ENCODE measurements around the gene CELF4.

The CELF4 gene

GRCh38 chr18:37502036-37502435 lies 63.6 kb downstream of the CELF4 start:
- Histone ChIP-seq H3K27me3 (replicated peaks in 2 of 5; ENCODE audit: control insufficient read depth in 4 of 5, insufficient read depth in 5 of 5, low read length in 4 of 5) (peaks cover 0 to 3% (median 0%) of the 10 kb centered on the region in 5 experiments), H3K9me3 (ENCODE audit: control extremely low read depth in 1 of 5, control insufficient read depth in 4 of 5, insufficient read depth in 2 of 5, low read depth in 1 of 5, low read length in 4 of 5) (no peaks in the 10 kb centered on the region), H3K4me3 (ENCODE audit: control insufficient read depth in 1 of 7, extremely low read depth in 1 of 7, insufficient read depth in 4 of 7, low read depth in 2 of 7, low read length in 6 of 7) (no peak overlapping the region), H3K4me1 (ENCODE audit: control extremely low read depth in 1 of 4, control insufficient read depth in 4 of 4, insufficient read depth in 4 of 4, low read length in 3 of 4) (no peaks in the 10 kb centered on the region), H3K27ac (ENCODE audit: insufficient read depth in 1 of 2, low read depth in 1 of 2, low read length in 2 of 2, poor library complexity in 1 of 2, severe bottlenecking in 2 of 2) (no peak overlapping the region), H3K36me3 (ENCODE audit: control insufficient read depth in 4 of 4, insufficient read depth in 4 of 4, low read length in 3 of 4) (no peaks in the 10 kb centered on the region)
- DNase-seq = no peak
- ChIA-PET POLR2A (no interaction called here), CTCF (no interaction called here)
- 95% methylated on average over 8 of the region's 14 CpGs for WGBS (ENCODE audit: insufficient coverage)

GRCh38 chr18:37501136-37501535 lies 64.5 kb downstream of the CELF4 start:
- DNase-seq = no peak
- CTCF ChIA-PET = no interaction called here
- Histone ChIP-seq H3K36me3 (ENCODE audit: control insufficient read depth in 4 of 4, insufficient read depth in 4 of 4, low read length in 3 of 4) (no peaks in the 10 kb centered on the region), H3K27me3 (replicated peaks in 2 of 5; ENCODE audit: control insufficient read depth in 4 of 5, insufficient read depth in 5 of 5, low read length in 4 of 5) (peaks cover 0 to 1% (median 0%) of the 10 kb centered on the region in 5 experiments), H3K9me3 (ENCODE audit: control extremely low read depth in 1 of 5, control insufficient read depth in 4 of 5, insufficient read depth in 2 of 5, low read depth in 1 of 5, low read length in 4 of 5) (no peaks in the 10 kb centered on the region), H3K27ac (ENCODE audit: insufficient read depth in 1 of 2, low read depth in 1 of 2, low read length in 2 of 2, poor library complexity in 1 of 2, severe bottlenecking in 2 of 2) (no peak overlapping the region), H3K4me1 (ENCODE audit: control extremely low read depth in 1 of 4, control insufficient read depth in 4 of 4, insufficient read depth in 4 of 4, low read length in 3 of 4) (no peaks in the 10 kb centered on the region), H3K4me3 (ENCODE audit: control insufficient read depth in 1 of 7, extremely low read depth in 1 of 7, insufficient read depth in 4 of 7, low read depth in 2 of 7, low read length in 6 of 7) (no peak overlapping the region)
- POLR2A ChIA-PET = no interaction called here
- WGBS (ENCODE audit: insufficient coverage) = 100% methylated on average over 1 of the region's 4 CpGs

DNA sequence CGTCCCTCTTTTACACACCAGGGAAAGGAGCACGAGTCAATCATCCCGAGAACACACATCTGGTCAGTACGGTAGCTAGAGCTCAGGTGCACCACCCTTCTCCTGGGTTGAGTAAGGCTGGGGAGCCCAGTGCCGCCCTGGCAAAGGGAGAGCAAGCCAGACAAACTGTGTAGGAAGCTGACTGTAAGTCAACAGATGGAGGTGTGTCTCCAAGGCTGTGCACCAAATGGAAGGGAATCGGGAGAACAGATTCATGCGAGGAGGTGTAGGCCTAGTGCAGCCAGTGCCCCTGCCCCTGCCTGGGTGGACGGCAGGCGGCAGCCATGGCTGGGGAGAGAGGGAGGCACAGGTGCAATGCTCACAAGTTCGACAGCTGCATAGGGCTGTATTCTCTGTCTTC lies 65.7 kb downstream of the CELF4 start:
- H3K4me1 ChIP-seq (ENCODE audit: control extremely low read depth in 1 of 4, control insufficient read depth in 4 of 4, insufficient read depth in 4 of 4, low read length in 3 of 4) = no peaks in the 10 kb centered on the region
- H3K27me3 ChIP-seq (replicated peaks in 2 of 5; ENCODE audit: control insufficient read depth in 4 of 5, insufficient read depth in 5 of 5, low read length in 4 of 5) = peaks cover 0 to 4% (median 0%) of the 10 kb centered on the region in 5 experiments
- H3K36me3 ChIP-seq (ENCODE audit: control insufficient read depth in 4 of 4, insufficient read depth in 4 of 4, low read length in 3 of 4) = no peaks in the 10 kb centered on the region
- no peak overlapping the region for H3K27ac ChIP-seq (ENCODE audit: insufficient read depth in 1 of 2, low read depth in 1 of 2, low read length in 2 of 2, poor library complexity in 1 of 2, severe bottlenecking in 2 of 2)
- 96% methylated on average over 8 of the region's 10 CpGs for WGBS (ENCODE audit: insufficient coverage)
- CTCF ChIA-PET = no interaction called here
- POLR2A ChIA-PET = no interaction called here
- H3K4me3 ChIP-seq (ENCODE audit: control insufficient read depth in 1 of 7, extremely low read depth in 1 of 7, insufficient read depth in 4 of 7, low read depth in 2 of 7, low read length in 6 of 7) = no peak overlapping the region
- DNase-seq = no peak
- H3K9me3 ChIP-seq (ENCODE audit: control extremely low read depth in 1 of 5, control insufficient read depth in 4 of 5, insufficient read depth in 2 of 5, low read depth in 1 of 5, low read length in 4 of 5) = no peaks in the 10 kb centered on the region

GRCh38 chr18:37499044-37499443 lies 66.6 kb downstream of the CELF4 start:
- no peak overlapping the region for H3K27ac ChIP-seq (ENCODE audit: insufficient read depth in 1 of 2, low read depth in 1 of 2, low read length in 2 of 2, poor library complexity in 1 of 2, severe bottlenecking in 2 of 2)
- POLR2A ChIA-PET = no interaction called here
- no peak for DNase-seq
- no peaks in the 10 kb centered on the region for H3K36me3 ChIP-seq (ENCODE audit: control insufficient read depth in 4 of 4, insufficient read depth in 4 of 4, low read length in 3 of 4)
- H3K4me3 ChIP-seq (ENCODE audit: control insufficient read depth in 1 of 7, extremely low read depth in 1 of 7, insufficient read depth in 4 of 7, low read depth in 2 of 7, low read length in 6 of 7) = no peak overlapping the region
- CTCF ChIA-PET = no interaction called here
- 74% methylated on average over 3 of the region's 4 CpGs for WGBS (ENCODE audit: insufficient coverage)
- no peaks in the 10 kb centered on the region for H3K4me1 ChIP-seq (ENCODE audit: control extremely low read depth in 1 of 4, control insufficient read depth in 4 of 4, insufficient read depth in 4 of 4, low read length in 3 of 4)
- no peaks in the 10 kb centered on the region for H3K9me3 ChIP-seq (ENCODE audit: control extremely low read depth in 1 of 5, control insufficient read depth in 4 of 5, insufficient read depth in 2 of 5, low read depth in 1 of 5, low read length in 4 of 5)
- peaks cover 0 to 8% (median 0%) of the 10 kb centered on the region in 5 experiments for H3K27me3 ChIP-seq (replicated peaks in 2 of 5; ENCODE audit: control insufficient read depth in 4 of 5, insufficient read depth in 5 of 5, low read length in 4 of 5)

DNA sequence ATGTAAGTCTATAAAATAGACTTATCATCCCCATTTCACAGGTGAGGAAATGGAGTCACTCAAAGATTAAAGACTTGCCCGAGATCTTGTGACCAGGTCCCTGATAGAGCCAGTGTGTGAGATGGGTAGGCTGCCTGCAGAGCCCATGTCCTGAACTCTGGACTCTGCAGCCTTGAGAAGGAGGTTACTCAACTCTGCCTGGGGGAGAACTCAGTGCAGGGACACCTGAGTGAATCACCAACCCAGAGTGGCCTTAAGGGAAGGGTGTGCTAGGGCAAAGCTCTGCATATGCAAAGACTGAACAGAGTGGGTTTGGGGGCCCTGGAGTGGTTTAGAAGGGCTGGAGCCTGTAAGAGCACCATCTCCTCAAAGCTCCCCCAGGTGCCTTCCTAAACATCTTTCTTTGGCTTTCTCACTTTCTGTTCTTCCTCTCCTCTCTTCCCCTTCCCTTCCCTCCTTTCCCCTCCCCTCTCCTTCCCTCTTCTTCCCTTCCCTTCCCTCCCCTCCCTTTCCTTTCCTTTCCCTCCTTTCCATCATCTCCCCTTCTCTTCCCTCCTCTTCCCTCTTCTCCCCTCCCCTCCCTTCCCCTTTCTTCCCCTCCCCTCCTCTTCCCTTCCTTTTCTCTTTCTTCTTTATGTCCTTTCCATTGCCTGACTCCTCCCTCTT lies 67.6 kb downstream of the CELF4 start:
- Histone ChIP-seq H3K4me1 (ENCODE audit: control extremely low read depth in 1 of 4, control insufficient read depth in 4 of 4, insufficient read depth in 4 of 4, low read length in 3 of 4) (no peaks in the 10 kb centered on the region), H3K9me3 (ENCODE audit: control extremely low read depth in 1 of 5, control insufficient read depth in 4 of 5, insufficient read depth in 2 of 5, low read depth in 1 of 5, low read length in 4 of 5) (no peaks in the 10 kb centered on the region), H3K4me3 (ENCODE audit: control insufficient read depth in 1 of 7, extremely low read depth in 1 of 7, insufficient read depth in 4 of 7, low read depth in 2 of 7, low read length in 6 of 7) (no peak overlapping the region), H3K27ac (ENCODE audit: insufficient read depth in 1 of 2, low read depth in 1 of 2, low read length in 2 of 2, poor library complexity in 1 of 2, severe bottlenecking in 2 of 2) (no peak overlapping the region), H3K27me3 (replicated peaks in 2 of 5; ENCODE audit: control insufficient read depth in 4 of 5, insufficient read depth in 5 of 5, low read length in 4 of 5) (peaks cover 0 to 16% (median under 1%) of the 10 kb centered on the region in 5 experiments), H3K36me3 (ENCODE audit: control insufficient read depth in 4 of 4, insufficient read depth in 4 of 4, low read length in 3 of 4) (no peaks in the 10 kb centered on the region)
- DNase-seq = no peak
- ChIA-PET CTCF (no interaction called here), POLR2A (no interaction called here)
- WGBS (ENCODE audit: insufficient coverage) = 86% methylated on average over 1 of the region's 1 CpG

- Histone ChIP-seq H3K27me3 (replicated peaks in 2 of 5; ENCODE audit: control insufficient read depth in 4 of 5, insufficient read depth in 5 of 5, low read length in 4 of 5) (peaks cover 0 to 28% (median 3%) of the 10 kb centered on the region in 5 experiments), H3K4me3 (ENCODE audit: control insufficient read depth in 1 of 7, extremely low read depth in 1 of 7, insufficient read depth in 4 of 7, low read depth in 2 of 7, low read length in 6 of 7) (no peak overlapping the region), H3K36me3 (ENCODE audit: control insufficient read depth in 4 of 4, insufficient read depth in 4 of 4, low read length in 3 of 4) (no peaks in the 10 kb centered on the region), H3K27ac (ENCODE audit: insufficient read depth in 1 of 2, low read depth in 1 of 2, low read length in 2 of 2, poor library complexity in 1 of 2, severe bottlenecking in 2 of 2) (no peak overlapping the region), H3K9me3 (ENCODE audit: control extremely low read depth in 1 of 5, control insufficient read depth in 4 of 5, insufficient read depth in 2 of 5, low read depth in 1 of 5, low read length in 4 of 5) (no peaks in the 10 kb centered on the region), H3K4me1 (ENCODE audit: control extremely low read depth in 1 of 4, control insufficient read depth in 4 of 4, insufficient read depth in 4 of 4, low read length in 3 of 4) (no peaks in the 10 kb centered on the region)
- no peak for DNase-seq
- WGBS (ENCODE audit: insufficient coverage) = 95% methylated on average over 6 of the region's 6 CpGs
- POLR2A ChIA-PET = no interaction called here
- CTCF ChIA-PET = interaction anchor here (1.1 kb wide), 1 partner anchor 19 kb away, joined by 3 read pairs; no protein-coding TSS in a partner anchor
Observed at GRCh38 chr18:37496568-37496967, 69.0 kb downstream of the CELF4 start.

DNA sequence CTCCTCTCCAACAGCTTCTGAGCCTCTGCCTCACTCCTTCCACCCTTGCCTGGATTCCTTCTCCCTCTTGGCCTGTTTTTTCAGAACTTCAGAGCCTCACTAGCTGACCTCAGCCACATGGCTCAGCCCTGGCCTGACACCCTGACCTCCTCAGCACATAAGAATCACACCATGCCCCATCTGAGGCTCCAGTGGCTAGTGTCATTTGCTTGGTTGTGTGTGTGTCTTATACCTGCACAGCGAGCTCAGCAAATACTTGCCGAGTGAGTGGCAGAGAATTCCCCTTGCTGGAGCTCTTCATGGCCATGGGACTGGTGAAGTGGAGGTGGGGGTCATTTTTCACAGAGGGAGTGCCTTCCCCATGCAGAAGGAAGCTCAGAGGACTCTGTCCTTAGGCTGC lies 70.2 kb downstream of the CELF4 start:
- DNase-seq = no peak
- ChIA-PET POLR2A (no interaction called here), CTCF (interaction anchor here (1.1 kb wide), 1 partner anchor 20 kb away, joined by 3 read pairs; no protein-coding TSS in a partner anchor)
- Histone ChIP-seq H3K36me3 (ENCODE audit: control insufficient read depth in 4 of 4, insufficient read depth in 4 of 4, low read length in 3 of 4) (no peaks in the 10 kb centered on the region), H3K9me3 (ENCODE audit: control extremely low read depth in 1 of 5, control insufficient read depth in 4 of 5, insufficient read depth in 2 of 5, low read depth in 1 of 5, low read length in 4 of 5) (no peaks in the 10 kb centered on the region), H3K27me3 (replicated peaks in 2 of 5; ENCODE audit: control insufficient read depth in 4 of 5, insufficient read depth in 5 of 5, low read length in 4 of 5) (peaks cover 0 to 40% (median 3%) of the 10 kb centered on the region in 5 experiments), H3K4me3 (ENCODE audit: control insufficient read depth in 1 of 7, extremely low read depth in 1 of 7, insufficient read depth in 4 of 7, low read depth in 2 of 7, low read length in 6 of 7) (no peak overlapping the region), H3K4me1 (ENCODE audit: control extremely low read depth in 1 of 4, control insufficient read depth in 4 of 4, insufficient read depth in 4 of 4, low read length in 3 of 4) (no peaks in the 10 kb centered on the region), H3K27ac (ENCODE audit: insufficient read depth in 1 of 2, low read depth in 1 of 2, low read length in 2 of 2, poor library complexity in 1 of 2, severe bottlenecking in 2 of 2) (no peak overlapping the region)
- 83% methylated on average over 1 of the region's 2 CpGs for WGBS (ENCODE audit: insufficient coverage)

All from common myeloid progenitor, CD34-positive (primary cell).